ENCODE data around the gene FGD6. TPM values are rescaled to one million over a fixed set of nuclear protein-coding genes. Genes with fewer than 3 reads are reported as not detected.
A peak's percentile ranks its signal among the peaks of the same experiment; 100 is the strongest.

Gene FGD6
- total RNA-seq, 1 donor from 2014 or later: 5.7 TPM

- Histone ChIP-seq H3K4me1 (ENCODE audit: control insufficient read depth in 3 of 3, insufficient read depth in 3 of 3, low read length in 3 of 3) (peaks cover 9 to 11% (median 10%) of the 10 kb centered on the region in 3 donors), H3K27ac (ENCODE audit: low read depth, low read length) (no peak overlapping the region), H3K36me3 (ENCODE audit: control insufficient read depth in 3 of 3, insufficient read depth in 3 of 3, low read length in 3 of 3) (peaks cover 0 to 2% (median 0%) of the 10 kb centered on the region in 3 donors), H3K27me3 (ENCODE audit: control insufficient read depth in 3 of 3, insufficient read depth in 3 of 3, low read length in 3 of 3) (no peaks in the 10 kb centered on the region), H3K9ac (ENCODE audit: low read depth in 1 of 3, low read length in 3 of 3) (no peak overlapping the region), H3K4me3 (ENCODE audit: low read length in 3 of 3) (no peak overlapping the region), H3K9me3 (ENCODE audit: control insufficient read depth in 3 of 3, low read length in 3 of 3) (no peaks in the 10 kb centered on the region)
These were observed 47.9 kb downstream of the FGD6 start for GRCh38 chr12:95169368-95169767.

GRCh38 chr12:95168746-95169145, 48.5 kb downstream of the FGD6 start:
- Histone ChIP-seq H3K4me3 (ENCODE audit: low read length in 3 of 3) (no peak overlapping the region), H3K27me3 (ENCODE audit: control insufficient read depth in 3 of 3, insufficient read depth in 3 of 3, low read length in 3 of 3) (no peaks in the 10 kb centered on the region), H3K36me3 (ENCODE audit: control insufficient read depth in 3 of 3, insufficient read depth in 3 of 3, low read length in 3 of 3) (peaks cover 0 to 2% (median 0%) of the 10 kb centered on the region in 3 donors), H3K27ac (ENCODE audit: low read depth, low read length) (no peak overlapping the region), H3K9me3 (ENCODE audit: control insufficient read depth in 3 of 3, low read length in 3 of 3) (no peaks in the 10 kb centered on the region), H3K9ac (ENCODE audit: low read depth in 1 of 3, low read length in 3 of 3) (no peak overlapping the region), H3K4me1 (ENCODE audit: control insufficient read depth in 3 of 3, insufficient read depth in 3 of 3, low read length in 3 of 3) (peaks cover 7 to 8% (median 7%) of the 10 kb centered on the region in 3 donors)

GRCh38 chr12:95164656-95165055, 52.6 kb downstream of the FGD6 start:
- no peak overlapping the region for H3K9ac ChIP-seq (ENCODE audit: low read depth in 1 of 3, low read length in 3 of 3)
- H3K27ac ChIP-seq (ENCODE audit: low read depth, low read length): no peak overlapping the region
- no peak overlapping the region for H3K4me3 ChIP-seq (ENCODE audit: low read length in 3 of 3)
- no peaks in the 10 kb centered on the region for H3K36me3 ChIP-seq (ENCODE audit: control insufficient read depth in 3 of 3, insufficient read depth in 3 of 3, low read length in 3 of 3)
- no peaks in the 10 kb centered on the region for H3K27me3 ChIP-seq (ENCODE audit: control insufficient read depth in 3 of 3, insufficient read depth in 3 of 3, low read length in 3 of 3)
- no peaks in the 10 kb centered on the region for H3K4me1 ChIP-seq (ENCODE audit: control insufficient read depth in 3 of 3, insufficient read depth in 3 of 3, low read length in 3 of 3)
- no peaks in the 10 kb centered on the region for H3K9me3 ChIP-seq (ENCODE audit: control insufficient read depth in 3 of 3, low read length in 3 of 3)

- Histone ChIP-seq H3K9ac (ENCODE audit: low read depth in 1 of 3, low read length in 3 of 3) (no peak overlapping the region), H3K4me1 (ENCODE audit: control insufficient read depth in 3 of 3, insufficient read depth in 3 of 3, low read length in 3 of 3) (no peaks in the 10 kb centered on the region)
These were observed 58.3 kb downstream of the FGD6 start for GRCh38 chr12:95158919-95159318.

DNA sequence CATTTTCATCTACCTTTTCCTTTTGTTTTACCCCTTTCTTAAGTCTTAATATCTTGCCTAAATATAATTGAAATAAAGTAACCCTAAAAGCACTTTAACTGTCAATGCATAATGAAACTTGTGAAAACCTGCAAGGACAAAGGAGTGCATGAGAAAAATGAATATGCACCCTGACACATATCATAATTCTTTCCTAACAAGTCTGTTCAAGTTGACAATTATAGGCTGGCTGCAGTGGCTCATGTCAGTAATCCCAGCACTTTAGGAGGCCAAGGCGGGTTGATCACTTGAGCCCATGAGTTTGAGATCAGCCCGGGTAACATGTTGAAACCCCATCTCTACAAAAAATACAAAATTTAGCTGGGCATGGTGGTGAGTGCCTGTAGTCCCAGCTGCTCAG, 65.4 kb downstream of the FGD6 start:
- Histone ChIP-seq H3K27ac (ENCODE audit: low read depth, low read length) (no peak overlapping the region), H3K36me3 (ENCODE audit: control insufficient read depth in 3 of 3, insufficient read depth in 3 of 3, low read length in 3 of 3) (no peaks in the 10 kb centered on the region), H3K9me3 (ENCODE audit: control insufficient read depth in 3 of 3, low read length in 3 of 3) (no peaks in the 10 kb centered on the region), H3K27me3 (ENCODE audit: control insufficient read depth in 3 of 3, insufficient read depth in 3 of 3, low read length in 3 of 3) (no peaks in the 10 kb centered on the region), H3K9ac (ENCODE audit: low read depth in 1 of 3, low read length in 3 of 3) (no peak overlapping the region), H3K4me3 (ENCODE audit: low read length in 3 of 3) (no peak overlapping the region), H3K4me1 (ENCODE audit: control insufficient read depth in 3 of 3, insufficient read depth in 3 of 3, low read length in 3 of 3) (no peaks in the 10 kb centered on the region)

More at GRCh38 chr12:95158919-95159318, 58.3 kb downstream of the FGD6 start:
- no peak overlapping the region for H3K27ac ChIP-seq (ENCODE audit: low read depth, low read length)
- H3K9me3 ChIP-seq (ENCODE audit: control insufficient read depth in 3 of 3, low read length in 3 of 3): no peaks in the 10 kb centered on the region
- no peaks in the 10 kb centered on the region for H3K27me3 ChIP-seq (ENCODE audit: control insufficient read depth in 3 of 3, insufficient read depth in 3 of 3, low read length in 3 of 3)
- H3K4me3 ChIP-seq (ENCODE audit: low read length in 3 of 3): no peak overlapping the region
- no peaks in the 10 kb centered on the region for H3K36me3 ChIP-seq (ENCODE audit: control insufficient read depth in 3 of 3, insufficient read depth in 3 of 3, low read length in 3 of 3)

GRCh38 chr12:95151406-95151805, 65.9 kb downstream of the FGD6 start:
- H3K9me3 ChIP-seq (ENCODE audit: control insufficient read depth in 3 of 3, low read length in 3 of 3): no peaks in the 10 kb centered on the region
- H3K27me3 ChIP-seq (ENCODE audit: control insufficient read depth in 3 of 3, insufficient read depth in 3 of 3, low read length in 3 of 3): no peaks in the 10 kb centered on the region
- H3K4me3 ChIP-seq (ENCODE audit: low read length in 3 of 3): no peak overlapping the region
- H3K27ac ChIP-seq (ENCODE audit: low read depth, low read length): no peak overlapping the region
- no peak overlapping the region for H3K9ac ChIP-seq (ENCODE audit: low read depth in 1 of 3, low read length in 3 of 3)
- no peaks in the 10 kb centered on the region for H3K36me3 ChIP-seq (ENCODE audit: control insufficient read depth in 3 of 3, insufficient read depth in 3 of 3, low read length in 3 of 3)
- H3K4me1 ChIP-seq (ENCODE audit: control insufficient read depth in 3 of 3, insufficient read depth in 3 of 3, low read length in 3 of 3): no peaks in the 10 kb centered on the region

DNA sequence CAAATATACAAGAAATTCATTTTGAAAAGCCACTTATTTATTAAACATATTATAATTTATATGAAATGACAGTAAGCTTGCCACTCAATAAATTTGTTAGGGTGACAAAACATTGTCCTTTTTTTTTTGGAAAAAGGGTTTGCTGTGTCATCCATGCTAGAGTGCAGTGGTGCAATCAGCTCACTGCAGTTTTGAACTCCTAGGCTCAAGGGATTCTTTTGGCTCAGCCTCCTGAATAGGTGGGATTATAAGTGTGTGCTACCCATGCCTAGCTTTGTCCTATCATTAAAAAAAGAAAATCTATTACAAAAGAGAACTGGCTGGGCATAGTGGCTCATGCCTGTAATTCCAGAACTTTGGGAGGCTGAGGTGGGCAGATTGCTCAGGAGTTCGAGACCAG, 66.8 kb downstream of the FGD6 start:
- H3K4me3 ChIP-seq (ENCODE audit: low read length in 3 of 3): no peak overlapping the region
- H3K9ac ChIP-seq (ENCODE audit: low read depth in 1 of 3, low read length in 3 of 3): no peak overlapping the region
- no peaks in the 10 kb centered on the region for H3K36me3 ChIP-seq (ENCODE audit: control insufficient read depth in 3 of 3, insufficient read depth in 3 of 3, low read length in 3 of 3)
- no peaks in the 10 kb centered on the region for H3K4me1 ChIP-seq (ENCODE audit: control insufficient read depth in 3 of 3, insufficient read depth in 3 of 3, low read length in 3 of 3)
- H3K27me3 ChIP-seq (ENCODE audit: control insufficient read depth in 3 of 3, insufficient read depth in 3 of 3, low read length in 3 of 3): no peaks in the 10 kb centered on the region
- no peaks in the 10 kb centered on the region for H3K9me3 ChIP-seq (ENCODE audit: control insufficient read depth in 3 of 3, low read length in 3 of 3)
- H3K27ac ChIP-seq (ENCODE audit: low read depth, low read length): no peak overlapping the region

DNA sequence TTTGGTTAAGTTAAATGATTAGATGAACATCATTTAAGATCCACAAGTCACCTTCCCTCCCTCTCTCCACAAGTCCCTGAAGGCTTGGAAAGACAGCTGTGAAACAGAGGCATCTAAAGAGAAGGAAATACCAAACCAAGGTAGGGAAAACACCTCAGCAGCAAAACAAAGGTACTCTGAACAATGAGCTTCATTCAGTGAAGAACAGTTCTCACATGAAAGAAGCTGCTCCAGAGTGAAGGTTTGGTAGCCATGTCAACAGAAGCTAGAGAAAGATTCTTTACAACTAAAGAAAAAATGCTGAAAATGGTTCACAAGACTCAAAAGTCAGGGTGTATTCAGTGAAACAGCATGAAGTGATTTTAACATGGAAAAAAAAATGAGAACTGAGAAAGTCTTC, 69.4 kb downstream of the FGD6 start:
- Histone ChIP-seq H3K9ac (ENCODE audit: low read depth in 1 of 3, low read length in 3 of 3) (no peak overlapping the region), H3K9me3 (ENCODE audit: control insufficient read depth in 3 of 3, low read length in 3 of 3) (no peaks in the 10 kb centered on the region), H3K4me3 (ENCODE audit: low read length in 3 of 3) (no peak overlapping the region), H3K27me3 (ENCODE audit: control insufficient read depth in 3 of 3, insufficient read depth in 3 of 3, low read length in 3 of 3) (no peaks in the 10 kb centered on the region), H3K4me1 (ENCODE audit: control insufficient read depth in 3 of 3, insufficient read depth in 3 of 3, low read length in 3 of 3) (peaks cover 2 to 4% (median 4%) of the 10 kb centered on the region in 3 donors), H3K36me3 (ENCODE audit: control insufficient read depth in 3 of 3, insufficient read depth in 3 of 3, low read length in 3 of 3) (no peaks in the 10 kb centered on the region), H3K27ac (ENCODE audit: low read depth, low read length) (no peak overlapping the region)

DNA sequence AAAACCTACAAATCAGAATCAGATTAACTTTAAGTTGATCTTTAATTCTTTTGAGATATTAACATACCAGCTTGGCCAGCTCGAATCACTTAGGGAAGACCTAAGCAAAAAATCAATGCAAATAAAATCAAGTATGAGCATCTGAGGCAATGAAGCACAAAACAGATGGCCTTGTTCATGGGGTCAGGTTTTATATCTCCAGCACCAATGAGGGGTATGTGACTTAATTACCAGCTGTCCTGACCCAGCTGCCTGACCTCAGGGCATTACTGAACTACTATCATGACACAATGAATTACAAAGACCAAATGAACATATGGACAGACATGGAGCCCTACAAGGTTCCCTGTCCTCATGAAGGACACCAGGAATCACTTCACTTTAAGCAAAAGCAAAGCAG, 70.5 kb downstream of the FGD6 start:
- Histone ChIP-seq H3K9ac (ENCODE audit: low read depth in 1 of 3, low read length in 3 of 3) (no peak overlapping the region), H3K27ac (ENCODE audit: low read depth, low read length) (no peak overlapping the region), H3K4me3 (ENCODE audit: low read length in 3 of 3) (no peak overlapping the region), H3K4me1 (ENCODE audit: control insufficient read depth in 3 of 3, insufficient read depth in 3 of 3, low read length in 3 of 3) (peaks cover 2 to 4% (median 4%) of the 10 kb centered on the region in 3 donors), H3K27me3 (ENCODE audit: control insufficient read depth in 3 of 3, insufficient read depth in 3 of 3, low read length in 3 of 3) (no peaks in the 10 kb centered on the region), H3K9me3 (ENCODE audit: control insufficient read depth in 3 of 3, low read length in 3 of 3) (no peaks in the 10 kb centered on the region), H3K36me3 (ENCODE audit: control insufficient read depth in 3 of 3, insufficient read depth in 3 of 3, low read length in 3 of 3) (no peaks in the 10 kb centered on the region)

DNA sequence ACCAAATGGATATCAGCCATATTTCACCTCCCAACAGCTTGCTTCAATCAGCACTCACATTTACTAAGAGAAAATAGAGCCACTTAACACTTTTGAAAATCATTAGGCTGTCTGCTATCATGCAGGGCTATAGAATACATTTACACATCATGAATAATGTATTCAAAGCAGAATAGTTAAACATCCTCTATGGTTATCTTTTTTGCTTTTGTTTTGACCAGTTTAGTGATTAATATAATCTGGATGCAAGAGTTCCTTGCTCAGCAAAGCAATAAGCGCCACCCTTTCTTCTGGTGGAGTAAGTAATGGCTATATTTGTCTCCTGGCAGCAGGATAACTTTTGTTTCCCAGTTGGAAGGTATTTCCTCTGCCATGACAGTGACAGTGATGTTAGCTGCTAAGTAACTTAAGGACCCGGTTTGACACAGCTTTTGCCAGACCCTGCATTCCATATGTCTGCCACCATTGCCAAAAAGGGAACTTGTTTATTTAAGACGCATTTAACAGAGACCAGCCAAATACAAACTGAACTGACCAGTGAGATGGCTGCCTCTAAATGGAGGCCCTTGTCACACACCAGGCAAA, 73.6 kb downstream of the FGD6 start:
- Histone ChIP-seq H3K9ac (ENCODE audit: low read depth in 1 of 3, low read length in 3 of 3) (no peak overlapping the region), H3K9me3 (ENCODE audit: control insufficient read depth in 3 of 3, low read length in 3 of 3) (no peaks in the 10 kb centered on the region), H3K27me3 (ENCODE audit: control insufficient read depth in 3 of 3, insufficient read depth in 3 of 3, low read length in 3 of 3) (no peaks in the 10 kb centered on the region), H3K27ac (ENCODE audit: low read depth, low read length) (peak overlapping the region; percentile 14), H3K36me3 (ENCODE audit: control insufficient read depth in 3 of 3, insufficient read depth in 3 of 3, low read length in 3 of 3) (no peaks in the 10 kb centered on the region), H3K4me1 (ENCODE audit: control insufficient read depth in 3 of 3, insufficient read depth in 3 of 3, low read length in 3 of 3) (peaks cover 2 to 4% (median 4%) of the 10 kb centered on the region in 3 donors), H3K4me3 (ENCODE audit: low read length in 3 of 3) (no peak overlapping the region)

Measured in skeletal muscle tissue (tissue), 4 donors.